HUES64 (cell line): ENCODE measurements around the gene GTF3C1.
"Not testable (repeated sequence)": the region's sequence is repeated elsewhere in the genome, so short reads cannot be mapped to it uniquely, and the experiment has no call there.

ENCODE experiments used
- H3K27ac ChIP-seq: 2 replicates; pipeline ENCODE4 v1.7.0; 2013; ENCODE audit warnings: low read depth, low read length, inconsistent platforms
- H3K27me3 ChIP-seq: 2 replicates; pipeline ENCODE4 v1.6.1; 2013; ENCODE audit warnings: mild to moderate bottlenecking, low read length; ENCODE audit not compliant: insufficient read depth
- H3K36me3 ChIP-seq: 2 replicates; pipeline ENCODE4 v1.6.1; 2013; ENCODE audit warnings: mild to moderate bottlenecking, low read length; ENCODE audit not compliant: insufficient read depth
- H3K4me1 ChIP-seq: 2 replicates; pipeline ENCODE4 v1.6.1; 2013; ENCODE audit warnings: mild to moderate bottlenecking, low read length, moderate library complexity; ENCODE audit not compliant: insufficient read depth
- H3K4me3 ChIP-seq: 2 replicates; pipeline ENCODE4 v1.5.1; 2013; ENCODE audit warnings: mild to moderate bottlenecking, low read length, moderate library complexity
- H3K9ac ChIP-seq: 2 replicates; pipeline ENCODE4 v1.6.1; 2013; ENCODE audit warnings: mild to moderate bottlenecking, low read depth, low read length
- H3K9me3 ChIP-seq: 2 replicates; pipeline ENCODE4 v1.6.1; 2013; ENCODE audit warnings: low read depth, low read length; ENCODE audit not compliant: insufficient read depth
- WGBS: fragments of 150-250, 120-280 bp; methylation state at CpG from one replicate; pipeline ENCODE4 v1.1.7; 2013; ENCODE audit warnings: missing lambda C conversion rate; 5-methylcytosine and 5-hydroxymethylcytosine counted together

The GTF3C1 gene

GRCh38 chr16:27586711-27587110, 37.0 kb upstream of the GTF3C1 start:
- Histone ChIP-seq H3K27ac (no peak overlapping the region), H3K9me3 (0 out of 2 replicates have a peak, but pooled peaks cover 4% of the 10 kb centered on the region), H3K27me3 (no peaks in the 10 kb centered on the region), H3K36me3 (no peaks in the 10 kb centered on the region), H3K4me3 (no peak overlapping the region), H3K4me1 (no peaks in the 10 kb centered on the region), H3K9ac (no peak overlapping the region)
- 83% methylated on average over 8 of the region's 8 CpGs for WGBS

GRCh38 chr16:27585200-27585599, 35.5 kb upstream of the GTF3C1 start:
- no peaks in the 10 kb centered on the region for H3K4me1 ChIP-seq
- H3K9me3 ChIP-seq, result 0 out of 2 replicates have a peak, but pooled peaks cover 4% of the 10 kb centered on the region
- no peak overlapping the region for H3K4me3 ChIP-seq
- H3K36me3 ChIP-seq, result no peaks in the 10 kb centered on the region
- WGBS, result 96% methylated on average over 5 of the region's 5 CpGs
- H3K9ac ChIP-seq, result no peak overlapping the region
- no peaks in the 10 kb centered on the region for H3K27me3 ChIP-seq
- no peak overlapping the region for H3K27ac ChIP-seq

- Histone ChIP-seq H3K9me3 (no peaks in the 10 kb centered on the region), H3K27ac (no peak overlapping the region), H3K36me3 (no peaks in the 10 kb centered on the region), H3K4me3 (no peak overlapping the region), H3K9ac (no peak overlapping the region), H3K27me3 (no peaks in the 10 kb centered on the region), H3K4me1 (no peaks in the 10 kb centered on the region; the same call in 1 of the 2 replicates)
- 95% methylated on average over 1 of the region's 1 CpG for WGBS
Observed at GRCh38 chr16:27583634-27584033, 33.9 kb upstream of the GTF3C1 start.

- Histone ChIP-seq H3K27ac (peak overlapping the region; percentile 52; the same call in 1 of the 2 replicates), H3K27me3 (no peaks in the 10 kb centered on the region), H3K9ac (no peak overlapping the region), H3K36me3 (no peaks in the 10 kb centered on the region), H3K4me1 (no peaks in the 10 kb centered on the region; the same call in 1 of the 2 replicates), H3K4me3 (no peak overlapping the region), H3K9me3 (no peaks in the 10 kb centered on the region)
- WGBS, result 90% methylated on average over 2 of the region's 2 CpGs
Observed at GRCh38 chr16:27582883-27583282, 33.2 kb upstream of the GTF3C1 start.

GRCh38 chr16:27579087-27579980, 29.6 kb upstream of the GTF3C1 start:
- Histone ChIP-seq H3K9ac (no peak overlapping the region), H3K4me3 (no peak overlapping the region), H3K27ac (no peak overlapping the region), H3K4me1 (no peaks in the 10 kb centered on the region; the same call in 1 of the 2 replicates), H3K9me3 (no peaks in the 10 kb centered on the region), H3K36me3 (no peaks in the 10 kb centered on the region), H3K27me3 (no peaks in the 10 kb centered on the region)
- 89% methylated on average over 4 of the region's 4 CpGs for WGBS

- Histone ChIP-seq H3K27ac (no peak overlapping the region), H3K9me3 (no peaks in the 10 kb centered on the region), H3K36me3 (no peaks in the 10 kb centered on the region), H3K4me3 (no peak overlapping the region), H3K9ac (no peak overlapping the region), H3K4me1 (peaks cover 2% of the 10 kb centered on the region; the same call in 1 of the 2 replicates), H3K27me3 (no peaks in the 10 kb centered on the region)
- 62% methylated on average over 4 of the region's 5 CpGs for WGBS
Observed at GRCh38 chr16:27576729-27577128, 27.0 kb upstream of the GTF3C1 start.

GRCh38 chr16:27572711-27573110, 23.0 kb upstream of the GTF3C1 start:
- Histone ChIP-seq H3K4me1 (peaks cover 5% of the 10 kb centered on the region; the same call in 1 of the 2 replicates), H3K36me3 (no peaks in the 10 kb centered on the region), H3K4me3 (no peak overlapping the region), H3K9me3 (no peaks in the 10 kb centered on the region), H3K9ac (no peak overlapping the region), H3K27me3 (no peaks in the 10 kb centered on the region), H3K27ac (no peak overlapping the region)
- 86% methylated on average over 6 of the region's 6 CpGs for WGBS

- Histone ChIP-seq H3K9ac (no peak overlapping the region), H3K27ac (no peak overlapping the region), H3K36me3 (no peaks in the 10 kb centered on the region), H3K4me1 (peaks cover 5% of the 10 kb centered on the region; the same call in 1 of the 2 replicates), H3K4me3 (no peak overlapping the region), H3K27me3 (no peaks in the 10 kb centered on the region), H3K9me3 (no peaks in the 10 kb centered on the region)
- WGBS, result 88% methylated on average over 6 of the region's 8 CpGs
Observed at GRCh38 chr16:27571433-27572326, 22.0 kb upstream of the GTF3C1 start.

GRCh38 chr16:27570986-27571385, 21.3 kb upstream of the GTF3C1 start:
- not testable (repeated sequence) for H3K4me1 ChIP-seq, H3K27me3 ChIP-seq, H3K4me3 ChIP-seq, H3K27ac ChIP-seq, H3K9ac ChIP-seq, H3K9me3 ChIP-seq, H3K36me3 ChIP-seq
- WGBS, result 95% methylated on average over 8 of the region's 8 CpGs

GRCh38 chr16:27568077-27568476, 18.4 kb upstream of the GTF3C1 start:
- Histone ChIP-seq H3K9ac (no peak overlapping the region), H3K4me3 (no peak overlapping the region), H3K4me1 (peaks cover 5% of the 10 kb centered on the region; the same call in 1 of the 2 replicates), H3K27ac (no peak overlapping the region), H3K36me3 (no peaks in the 10 kb centered on the region), H3K9me3 (no peaks in the 10 kb centered on the region), H3K27me3 (no peaks in the 10 kb centered on the region)
- WGBS, result 97% methylated on average over 3 of the region's 4 CpGs

GRCh38 chr16:27566417-27566816, 16.7 kb upstream of the GTF3C1 start:
- Histone ChIP-seq H3K27ac (no peak overlapping the region), H3K4me1 (no peaks in the 10 kb centered on the region), H3K9me3 (no peaks in the 10 kb centered on the region), H3K4me3 (no peak overlapping the region), H3K36me3 (no peaks in the 10 kb centered on the region), H3K27me3 (no peaks in the 10 kb centered on the region), H3K9ac (no peak overlapping the region)
- 95% methylated on average over 6 of the region's 6 CpGs for WGBS
